Measurements from ENCODE around the gene MSS51. TPM values are rescaled to one million over a fixed set of nuclear protein-coding genes. Genes with fewer than 3 reads are reported as not detected.

MSS51 gene
- polyA plus RNA-seq, 1 donor from 2014 or later: 8.3 TPM

GRCh38 chr10:73465978-73466726 is 32.8 kb upstream of the MSS51 start:
- Histone ChIP-seq H3K79me2 (replicated peaks; ENCODE audit: insufficient read depth, low read length) (no peaks in the 10 kb centered on the region), H3K4me3 (ENCODE audit: low read length) (no peak overlapping the region), H3K9me2 (ENCODE audit: insufficient read depth, low read length) (no peaks in the 10 kb centered on the region), H3K27ac (ENCODE audit: low read length) (no peak overlapping the region), H2AFZ (ENCODE audit: low read depth, low read length) (no peak overlapping the region), H3K36me3 (ENCODE audit: insufficient read depth, low read length) (no peaks in the 10 kb centered on the region), H3K27me3 (ENCODE audit: insufficient read depth, low read depth, low read length) (no peaks in the 10 kb centered on the region), H3K9me3 (ENCODE audit: low read length) (no peaks in the 10 kb centered on the region), H3F3A (ENCODE audit: insufficient read depth, low read length, poor library complexity, severe bottlenecking) (no peaks in the 10 kb centered on the region), H4K20me1 (ENCODE audit: insufficient read depth) (no peaks in the 10 kb centered on the region), H3K9ac (ENCODE audit: low read length) (no peak overlapping the region), H3K4me2 (ENCODE audit: low read length) (no peak overlapping the region)
- no peak for TF ChIP-seq TAF1 (IDR thresholded peaks at IDR 0.05; ENCODE audit: low read depth)
- no peak for TF ChIP-seq REST (IDR thresholded peaks at IDR 0.05; ENCODE audit: borderline replicate concordance)
- TF ChIP-seq, protein P1, sequence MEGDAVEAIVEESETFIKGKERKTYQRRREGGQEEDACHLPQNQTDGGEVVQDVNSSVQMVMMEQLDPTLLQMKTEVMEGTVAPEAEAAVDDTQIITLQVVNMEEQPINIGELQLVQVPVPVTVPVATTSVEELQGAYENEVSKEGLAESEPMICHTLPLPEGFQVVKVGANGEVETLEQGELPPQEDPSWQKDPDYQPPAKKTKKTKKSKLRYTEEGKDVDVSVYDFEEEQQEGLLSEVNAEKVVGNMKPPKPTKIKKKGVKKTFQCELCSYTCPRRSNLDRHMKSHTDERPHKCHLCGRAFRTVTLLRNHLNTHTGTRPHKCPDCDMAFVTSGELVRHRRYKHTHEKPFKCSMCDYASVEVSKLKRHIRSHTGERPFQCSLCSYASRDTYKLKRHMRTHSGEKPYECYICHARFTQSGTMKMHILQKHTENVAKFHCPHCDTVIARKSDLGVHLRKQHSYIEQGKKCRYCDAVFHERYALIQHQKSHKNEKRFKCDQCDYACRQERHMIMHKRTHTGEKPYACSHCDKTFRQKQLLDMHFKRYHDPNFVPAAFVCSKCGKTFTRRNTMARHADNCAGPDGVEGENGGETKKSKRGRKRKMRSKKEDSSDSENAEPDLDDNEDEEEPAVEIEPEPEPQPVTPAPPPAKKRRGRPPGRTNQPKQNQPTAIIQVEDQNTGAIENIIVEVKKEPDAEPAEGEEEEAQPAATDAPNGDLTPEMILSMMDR (IDR thresholded peaks at IDR 0.05; ENCODE audit: poor library complexity, severe bottlenecking): no peak
- no peak for TF ChIP-seq MXI1 (conservative IDR thresholded peaks at IDR 0.05; ENCODE audit: poor library complexity, severe bottlenecking)
- TF ChIP-seq EZH2 (IDR thresholded peaks at IDR 0.05; ENCODE audit: borderline replicate concordance, insufficient read depth, low read length, poor library complexity, severe bottlenecking): no peak
- no peak for TF ChIP-seq RAD21 (conservative IDR thresholded peaks at IDR 0.05)
- no peak for TF ChIP-seq EP300 (conservative IDR thresholded peaks at IDR 0.05; ENCODE audit: poor library complexity, severe bottlenecking)
- no peak for TF ChIP-seq SMC3 (conservative IDR thresholded peaks at IDR 0.05; ENCODE audit: poor library complexity)
- TF ChIP-seq POLR2AphosphoS5 (IDR thresholded peaks at IDR 0.05): no peak

DNA sequence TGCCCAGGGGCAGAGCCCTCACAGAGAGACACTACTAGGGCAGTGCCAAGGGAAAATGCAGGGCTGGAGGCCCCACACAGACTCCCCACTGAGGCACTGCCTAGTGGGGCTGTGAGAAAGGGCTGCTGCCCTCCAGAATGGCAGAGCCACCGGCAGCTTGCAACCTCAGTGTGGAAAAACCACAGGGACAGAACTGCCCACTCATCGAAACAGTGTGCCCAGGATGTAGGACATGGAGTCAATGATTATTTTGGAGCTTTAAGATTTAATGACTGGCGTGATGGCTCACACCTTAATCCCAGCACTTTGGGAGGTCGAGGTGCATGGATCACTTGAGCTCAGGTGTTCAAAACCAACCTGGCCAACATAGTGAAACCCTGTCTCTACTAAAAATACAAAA is 27.5 kb upstream of the MSS51 start:
- Histone ChIP-seq H3F3A (ENCODE audit: insufficient read depth, low read length, poor library complexity, severe bottlenecking) (no peaks in the 10 kb centered on the region), H3K9me3 (ENCODE audit: low read length) (no peaks in the 10 kb centered on the region), H4K20me1 (ENCODE audit: insufficient read depth) (no peaks in the 10 kb centered on the region), H3K36me3 (ENCODE audit: insufficient read depth, low read length) (no peaks in the 10 kb centered on the region), H3K79me2 (replicated peaks; ENCODE audit: insufficient read depth, low read length) (no peaks in the 10 kb centered on the region), H3K9me2 (ENCODE audit: insufficient read depth, low read length) (no peaks in the 10 kb centered on the region), H3K27ac (ENCODE audit: low read length) (no peak overlapping the region), H3K9ac (ENCODE audit: low read length) (no peak overlapping the region), H3K4me3 (ENCODE audit: low read length) (no peak overlapping the region), H2AFZ (ENCODE audit: low read depth, low read length) (no peak overlapping the region), H3K27me3 (ENCODE audit: insufficient read depth, low read depth, low read length) (no peaks in the 10 kb centered on the region), H3K4me2 (ENCODE audit: low read length) (no peak overlapping the region)
- TF ChIP-seq REST (IDR thresholded peaks at IDR 0.05; ENCODE audit: borderline replicate concordance) (no peak), POLR2AphosphoS5 (IDR thresholded peaks at IDR 0.05) (no peak), RAD21 (conservative IDR thresholded peaks at IDR 0.05) (no peak), TAF1 (IDR thresholded peaks at IDR 0.05; ENCODE audit: low read depth) (no peak)
- TF ChIP-seq, protein P1 (IDR thresholded peaks at IDR 0.05; ENCODE audit: poor library complexity, severe bottlenecking): no peak
